Endothelial cell of umbilical vein (primary cell): ENCODE measurements around the gene TSPAN8. TPM values are rescaled to one million over a fixed set of nuclear protein-coding genes. Genes with fewer than 3 reads are reported as not detected.

ENCODE experiments used
- BruUV-seq: library from RNA; stranded (reverse); fragments of 400-500 nt; replicated peaks from 2 replicates; lab custom pipeline; 2021; lab: Mats Ljungman, UMichigan
- CTCF ChIA-PET: fragments of 300-600, 350-600 bp; sonication (Branson Sonifier 250); formaldehyde crosslinking; loops from one replicate; lab custom pipeline; 2021; ENCODE audit warnings: antibody characterized with exemption, inconsistent platforms; lab: Charles Lee
- POLR2A ChIA-PET: fragments of 300-600, 350-600 bp; sonication (Branson Sonifier 250); formaldehyde crosslinking; loops from one replicate; lab custom pipeline; 2021; ENCODE audit warnings: antibody characterized with exemption, inconsistent platforms; lab: Charles Lee
- DNase-seq: peaks from one replicate; pipeline ENCODE4 v3.0.0-alpha.2; 2011; ENCODE audit warnings: low read depth, low spot score
- FAIRE-seq: peaks from 2 replicates; lab custom pipeline; 2011; peaks lifted over from hg19 to GRCh38; lab: Jason Lieb, UNC
- H2AFZ ChIP-seq: 2 replicates; pipeline ENCODE4 v1.6.0; 2012; ENCODE audit warnings: low read depth, low read length, control low read depth, inconsistent platforms
- H3K27ac ChIP-seq: 2 replicates; pipeline ENCODE4 v1.5.1; 2011; ENCODE audit warnings: low read depth, mild to moderate bottlenecking, control low read depth, low read length, moderate library complexity; ENCODE audit not compliant: insufficient read depth
- H3K27me3 ChIP-seq, 2 experiments: 2 replicates each; pipeline versions ENCODE4 v1.6.0 to v1.6.1; 2011; ENCODE audit warnings: low read length in 2 of 2, mixed read lengths in 1 of 2; ENCODE audit not compliant: control insufficient read depth in 2 of 2, insufficient read depth in 2 of 2
- H3K36me3 ChIP-seq, 2 experiments: 2 replicates in 1 of 2; 3 replicates in 1 of 2; pipeline ENCODE4 v1.5.1; 2011; ENCODE audit warnings: low read length in 2 of 2, mild to moderate bottlenecking in 1 of 2, moderate library complexity in 1 of 2; ENCODE audit not compliant: control insufficient read depth in 2 of 2, insufficient read depth in 2 of 2; ENCODE audit errors: extremely low read depth in 1 of 2
- H3K4me1 ChIP-seq: 3 replicates; pipeline ENCODE4 v1.5.1; 2011; ENCODE audit warnings: mild to moderate bottlenecking, low read length; ENCODE audit not compliant: control insufficient read depth, insufficient read depth; ENCODE audit errors: extremely low read depth
- H3K4me2 ChIP-seq: 2 replicates; pipeline ENCODE4 v1.6.1; 2011; ENCODE audit warnings: low read length, control low read depth, mixed read lengths; ENCODE audit not compliant: insufficient read depth
- H3K4me3 ChIP-seq, 3 experiments: fragments of 200-600 bp in 1 of 3; sonication (generic), shearing (Covaris generic) in 1 of 3; replicated peaks in 1 of 3; 2 replicates each; pipeline ENCODE4 v1.5.1; 2011 to 2016; ENCODE audit warnings: control low read depth in 3 of 3, low read length in 3 of 3, mild to moderate bottlenecking in 2 of 3, inconsistent platforms in 1 of 3, low read depth in 1 of 3, moderate library complexity in 1 of 3; ENCODE audit not compliant: insufficient read depth in 1 of 3
- H3K79me2 ChIP-seq: 2 replicates; pipeline ENCODE4 v1.6.0; 2012; ENCODE audit warnings: low read length, inconsistent platforms; ENCODE audit not compliant: control insufficient read depth, insufficient read depth
- H3K9ac ChIP-seq: replicated peaks from 2 replicates; pipeline ENCODE3; 2011; ENCODE audit warnings: low read length, control low read depth; ENCODE audit not compliant: insufficient read depth; ENCODE audit errors: extremely low read depth
- H3K9me1 ChIP-seq: replicated peaks from 3 replicates; pipeline ENCODE4 v1.6.0; 2011; ENCODE audit warnings: mild to moderate bottlenecking, low read length; ENCODE audit not compliant: control insufficient read depth, insufficient read depth; ENCODE audit errors: extremely low read depth
- H3K9me3 ChIP-seq: replicated peaks from 2 replicates; pipeline ENCODE4 v1.5.1; 2012; ENCODE audit warnings: low read length, inconsistent platforms; ENCODE audit not compliant: control insufficient read depth, insufficient read depth
- H4K20me1 ChIP-seq: replicated peaks from 2 replicates; pipeline ENCODE3; 2011; ENCODE audit warnings: mild to moderate bottlenecking, low read length; ENCODE audit not compliant: control insufficient read depth, insufficient read depth; ENCODE audit errors: extremely low read depth
- EZH2 ChIP-seq: IDR thresholded peaks from 2 replicates; pipeline ENCODE4 v1.6.1; 2012; ENCODE audit warnings: borderline replicate concordance, low read depth, mild to moderate bottlenecking, moderate library complexity, low read length, inconsistent platforms; ENCODE audit not compliant: severe bottlenecking
- FOS ChIP-seq: IDR thresholded peaks from 2 replicates; pipeline ENCODE4 v1.6.1; 2011; ENCODE audit warnings: mild to moderate bottlenecking, low read length, moderate library complexity, borderline replicate concordance; ENCODE audit not compliant: insufficient read depth
- GATA2 ChIP-seq: IDR thresholded peaks from 2 replicates; pipeline ENCODE4 v1.7.0; 2011; ENCODE audit warnings: low read depth, mild to moderate bottlenecking, moderate library complexity, mixed read lengths, low read length; ENCODE audit not compliant: insufficient read length, insufficient read depth
- JUN ChIP-seq: IDR thresholded peaks from 2 replicates; pipeline ENCODE4 v1.6.1; 2011; ENCODE audit warnings: borderline replicate concordance, low read depth; ENCODE audit not compliant: insufficient read length, insufficient read depth
- MYC ChIP-seq: IDR thresholded peaks from one replicate; pipeline ENCODE4 v1.6.1; 2011; ENCODE audit warnings: mild to moderate bottlenecking, low read depth, low read length
- POLR2A ChIP-seq: IDR thresholded peaks from 2 replicates; pipeline ENCODE4 v1.6.1; 2012; ENCODE audit warnings: low read depth, mild to moderate bottlenecking, control low read depth, low read length
- POLR2AphosphoS5 ChIP-seq: IDR thresholded peaks from 2 replicates; pipeline ENCODE4 v1.6.1; 2012; ENCODE audit warnings: low read depth, mild to moderate bottlenecking, control low read depth, low read length, moderate library complexity; ENCODE audit not compliant: insufficient read depth
- dilution Hi-C: fragments of 300-500 bp; cut with MboI; formaldehyde crosslinking; loops from one replicate; pipeline ENCODE4 v1.15.0; 2019; ENCODE audit warnings: low sequenced_read_pairs; ENCODE audit not compliant: extremely low pct_ligation_motif_present
- intact Hi-C: fragments of 100-400 bp; cut with micrococcal nuclease; formaldehyde crosslinking; loops from one replicate; pipeline ENCODE4 v1.10.0; 2022
- polyA plus RNA-seq, 4 experiments: library from polyadenylated mRNA; depleted of rRNA in 3 of 4; stranded (reverse) in 3 of 4; unstranded in 1 of 4; fragments of >200 nt; gene quantifications; 2 replicates each; pipeline versions ENCODE4 v1.2.1 to v1.2.3, GENCODE V29; 2011 to 2012; ENCODE audit warnings: missing spikeins in 1 of 4
- total RNA-seq: library from RNA; stranded (reverse); gene quantifications from 2 replicates; pipeline ENCODE4 v1.2.3, GENCODE V29; 2021
- TF ChIP-seq, protein P1 (sequence below): IDR thresholded peaks from 2 replicates; pipeline ENCODE4 v1.6.1; 2011; ENCODE audit not compliant: insufficient read depth, insufficient read length
- TF ChIP-seq, protein P2 (sequence below), 2 donors: IDR thresholded peaks; 1 replicate in 1 of 2; 2 replicates in 1 of 2; pipeline ENCODE4 v1.5.1; 2011; ENCODE audit warnings: low read length in 2 of 2, mild to moderate bottlenecking in 2 of 2, moderate library complexity in 2 of 2, control low read depth in 1 of 2, inconsistent platforms in 1 of 2, low read depth in 1 of 2; ENCODE audit not compliant: insufficient read depth in 1 of 2; ENCODE audit errors: extremely low read depth in 1 of 2

Gene TSPAN8
- total and polyA plus RNA-seq, 2 donors (not counting 3 experiments of a cell fraction or from before 2014, with no cell fraction given), result 1.2 to 1.6 TPM

- no peaks in the 10 kb centered on the region for H3K36me3 ChIP-seq
- no peaks in the 10 kb centered on the region for H3K27me3 ChIP-seq
- peak overlapping the region in 1 of 3 experiments; percentile 26 for H3K4me3 ChIP-seq
- H3K4me2 ChIP-seq, result peak overlapping the region; percentile 80
- TF ChIP-seq, protein P1, sequence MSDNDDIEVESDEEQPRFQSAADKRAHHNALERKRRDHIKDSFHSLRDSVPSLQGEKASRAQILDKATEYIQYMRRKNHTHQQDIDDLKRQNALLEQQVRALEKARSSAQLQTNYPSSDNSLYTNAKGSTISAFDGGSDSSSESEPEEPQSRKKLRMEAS, result no peak
- TF ChIP-seq POLR2AphosphoS5 (no peak), GATA2 (peak; percentile 80), MYC (no peak), FOS (peak; percentile 63), POLR2A (no peak), JUN (no peak), EZH2 (no peak)
- TF ChIP-seq, protein P2, sequence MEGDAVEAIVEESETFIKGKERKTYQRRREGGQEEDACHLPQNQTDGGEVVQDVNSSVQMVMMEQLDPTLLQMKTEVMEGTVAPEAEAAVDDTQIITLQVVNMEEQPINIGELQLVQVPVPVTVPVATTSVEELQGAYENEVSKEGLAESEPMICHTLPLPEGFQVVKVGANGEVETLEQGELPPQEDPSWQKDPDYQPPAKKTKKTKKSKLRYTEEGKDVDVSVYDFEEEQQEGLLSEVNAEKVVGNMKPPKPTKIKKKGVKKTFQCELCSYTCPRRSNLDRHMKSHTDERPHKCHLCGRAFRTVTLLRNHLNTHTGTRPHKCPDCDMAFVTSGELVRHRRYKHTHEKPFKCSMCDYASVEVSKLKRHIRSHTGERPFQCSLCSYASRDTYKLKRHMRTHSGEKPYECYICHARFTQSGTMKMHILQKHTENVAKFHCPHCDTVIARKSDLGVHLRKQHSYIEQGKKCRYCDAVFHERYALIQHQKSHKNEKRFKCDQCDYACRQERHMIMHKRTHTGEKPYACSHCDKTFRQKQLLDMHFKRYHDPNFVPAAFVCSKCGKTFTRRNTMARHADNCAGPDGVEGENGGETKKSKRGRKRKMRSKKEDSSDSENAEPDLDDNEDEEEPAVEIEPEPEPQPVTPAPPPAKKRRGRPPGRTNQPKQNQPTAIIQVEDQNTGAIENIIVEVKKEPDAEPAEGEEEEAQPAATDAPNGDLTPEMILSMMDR (IDR thresholded peaks at IDR 0.05; ENCODE audit: extremely low read depth in 1 of 2, insufficient read depth in 1 of 2, low read depth in 1 of 2, low read length in 2 of 2), result no peak
- H3K9me3 ChIP-seq, result no peaks in the 10 kb centered on the region
- peak; percentile 84 for FAIRE-seq
- CTCF ChIA-PET, result interaction anchor here (1.0 to 1.3 kb wide), 2 partner anchors 17 to 234 kb away, joined by 3 to 5 read pairs; no protein-coding TSS in a partner anchor
- no peaks in the 10 kb centered on the region for H3K79me2 ChIP-seq
- dilution Hi-C loops (no loop called here), intact Hi-C loops (no loop called here)
- H3K9ac ChIP-seq, result peak overlapping the region; percentile 3
- peak overlapping the region; percentile 57 for H3K27ac ChIP-seq
- H3K9me1 ChIP-seq, result no peaks in the 10 kb centered on the region
- H2AFZ ChIP-seq, result peak overlapping the region; percentile 71
- BruUV-seq, result no TSS peak
- peak; percentile 61 for DNase-seq
- peaks cover 16% of the 10 kb centered on the region for H3K4me1 ChIP-seq
- no peaks in the 10 kb centered on the region for H4K20me1 ChIP-seq
- POLR2A ChIA-PET, result no interaction called here
These were observed 623 bp upstream of the TSPAN8 start for GRCh38 chr12:71158361-71158882.
